Tibial nerve (tissue), 4 donors: ENCODE results near the gene PES1.

Experiments
- CTCF ChIP-seq, 5 experiments: fragments of 200-600 bp in 3 of 5; fragments of 450-650 bp in 2 of 5; sonication (generic) in 3 of 5; IDR thresholded peaks; one replicate each; pipeline ENCODE4 v1.5.1; 2016 to 2019; ENCODE audit warnings: antibody characterized with exemption in 5 of 5, mild to moderate bottlenecking in 3 of 5, moderate library complexity in 2 of 5
- EP300 ChIP-seq, 2 donors: sonication (generic); formaldehyde crosslinking; IDR thresholded peaks; one replicate each; pipeline ENCODE4 v1.6.1; 2017; ENCODE audit warnings: antibody characterized with exemption in 2 of 2, mild to moderate bottlenecking in 1 of 2
- POLR2A ChIP-seq, 2 donors: fragments of 450-650 bp; IDR thresholded peaks; one replicate each; pipeline ENCODE4 v1.6.1; 2017; ENCODE audit warnings: antibody characterized with exemption in 2 of 2, mild to moderate bottlenecking in 2 of 2, moderate library complexity in 2 of 2

- no peak for TF ChIP-seq CTCF (IDR thresholded peaks at IDR 0.05)
- TF ChIP-seq EP300 (IDR thresholded peaks at IDR 0.05) = no peak
- TF ChIP-seq POLR2A (IDR thresholded peaks at IDR 0.05) = no peak
These were observed 65.1 kb downstream of the PES1 start for GRCh38 chr22:30526656-30527055.
